Measurements from ENCODE around the gene IL31RA. TPM values are rescaled to one million over a fixed set of nuclear protein-coding genes. Genes with fewer than 3 reads are reported as not detected.
A peak's percentile ranks its signal among the peaks of the same experiment; 100 is the strongest.

Gene IL31RA
- total and polyA plus RNA-seq, 2 experiments from 2014 or later = not detected

GRCh38 chr5:55880453-55880852, 29.3 kb downstream of the IL31RA start:
- H3K9me3 Mint-ChIP-seq = no peaks in the 10 kb centered on the region
- no peak overlapping the region for H3K27ac ChIP-seq (ENCODE audit: low read depth)
- H3K4me1 Mint-ChIP-seq = no peaks in the 10 kb centered on the region
- no peaks in the 10 kb centered on the region for H4K20me1 ChIP-seq (replicated peaks; ENCODE audit: insufficient read depth)
- H3K36me3 Mint-ChIP-seq (ENCODE audit: low read depth) = no peaks in the 10 kb centered on the region
- ATAC-seq (no peak), DNase-seq (ENCODE audit: low spot score) (no peak)
- H3K9me2 ChIP-seq (ENCODE audit: insufficient read depth) = no peaks in the 10 kb centered on the region
- no peaks in the 10 kb centered on the region for H3K27me3 Mint-ChIP-seq (ENCODE audit: insufficient read depth, low read depth, poor library complexity)
- H2AFZ ChIP-seq = 0 out of 2 replicates have a peak overlapping the region, but pooled peaks have one; percentile 16
- H3K4me2 ChIP-seq = no peak overlapping the region
- no peak overlapping the region for H3K4me3 Mint-ChIP-seq
- TF ChIP-seq ZNF462 (CRISPR knock-in tag; IDR thresholded peaks at IDR 0.05) (no peak), POLR2AphosphoS5 (IDR thresholded peaks at IDR 0.05; ENCODE audit: low read depth) (no peak), REST (IDR thresholded peaks at IDR 0.05; ENCODE audit: unreplicated experiment) (no peak), ZNF331 (CRISPR knock-in tag; IDR thresholded peaks at IDR 0.05; ENCODE audit: low read depth) (no peak), STAT1 (IDR thresholded peaks at IDR 0.05; ENCODE audit: unreplicated experiment) (no peak), EZH2 (IDR thresholded peaks at IDR 0.05; ENCODE audit: low read depth, unreplicated experiment) (no peak), JUNB (IDR thresholded peaks at IDR 0.05; ENCODE audit: unreplicated experiment) (no peak)
- H3K36me3 ChIP-seq (ENCODE audit: insufficient read depth) = no peaks in the 10 kb centered on the region; the same call in 1 of the 2 replicates
- H3K4me3 ChIP-seq = no peak overlapping the region
- H3K4me1 ChIP-seq (ENCODE audit: insufficient read depth) = no peaks in the 10 kb centered on the region; the same call in 1 of the 2 replicates
- no peak overlapping the region for H3K27ac Mint-ChIP-seq
- H3K79me2 ChIP-seq (replicated peaks; ENCODE audit: insufficient read depth) = no peaks in the 10 kb centered on the region
- no peaks in the 10 kb centered on the region for H3F3A ChIP-seq (replicated peaks; ENCODE audit: low read depth)
- H3K27me3 ChIP-seq (ENCODE audit: insufficient read depth) = no peaks in the 10 kb centered on the region
